H1 (cell line): ENCODE data around the gene SLC8A1. TPM values are rescaled to one million over a fixed set of nuclear protein-coding genes. Genes with fewer than 3 reads are reported as not detected.

Experiments
- CTCF ChIA-PET: fragments of 300-600 bp; sonication (Branson Sonifier 250); formaldehyde crosslinking; loops from one replicate; lab custom pipeline; 2021; ENCODE audit not compliant: partially characterized antibody; lab: Charles Lee
- POLR2A ChIA-PET: fragments of 300-600 bp; sonication (Branson Sonifier 250); formaldehyde crosslinking; loops from one replicate; lab custom pipeline; 2021; ENCODE audit warnings: inconsistent platforms; ENCODE audit not compliant: partially characterized antibody; lab: Charles Lee
- DNase-seq, 2 experiments: peaks; one replicate each; pipeline versions ENCODE4 v3.0.0 to v3.0.0-alpha.2; 2010 to 2022; ENCODE audit warnings: low spot score in 2 of 2, low read depth in 1 of 2, mixed read lengths in 1 of 2
- FAIRE-seq: peaks from 2 replicates; lab custom pipeline; 2011; peaks lifted over from hg19 to GRCh38; lab: Jason Lieb, UNC
- H2AFZ ChIP-seq: 2 replicates; pipeline ENCODE4 v1.8.1; 2012; ENCODE audit warnings: low read length, inconsistent platforms
- H2AK5ac ChIP-seq: 2 replicates; pipeline ENCODE4 v1.6.1; 2013; ENCODE audit warnings: low read depth, low read length
- H2BK120ac ChIP-seq: replicated peaks from 2 replicates; pipeline ENCODE3; 2013; ENCODE audit warnings: low read depth, low read length, inconsistent platforms
- H2BK12ac ChIP-seq: 2 replicates; pipeline ENCODE4 v1.6.1; 2013; ENCODE audit warnings: low read depth, low read length
- H2BK15ac ChIP-seq: 2 replicates; pipeline ENCODE4 v1.6.1; 2013; ENCODE audit warnings: low read length
- H2BK20ac ChIP-seq: 2 replicates; pipeline ENCODE4 v1.6.1; 2013; ENCODE audit warnings: low read length
- H2BK5ac ChIP-seq: 2 replicates; pipeline ENCODE4 v1.6.1; 2013; ENCODE audit warnings: low read depth, low read length
- H3K14ac ChIP-seq: 2 replicates; pipeline ENCODE4 v1.6.1; 2013; ENCODE audit warnings: inconsistent platforms; ENCODE audit not compliant: insufficient read length
- H3K18ac ChIP-seq: 2 replicates; pipeline ENCODE4 v1.6.1; 2013; ENCODE audit warnings: low read length; ENCODE audit errors: extremely low read depth
- H3K23ac ChIP-seq: 2 replicates; pipeline ENCODE4 v1.6.1; 2013; ENCODE audit warnings: inconsistent platforms; ENCODE audit not compliant: insufficient read length
- H3K23me2 ChIP-seq: 2 replicates; pipeline ENCODE4 v1.6.1; 2013; ENCODE audit warnings: low read depth, low read length
- H3K27ac ChIP-seq: 2 replicates; pipeline ENCODE4 v1.6.1; 2011; ENCODE audit warnings: low read depth, low read length, inconsistent platforms
- H3K27me3 ChIP-seq, 4 experiments: replicated peaks in 1 of 4; 1 replicate in 1 of 4; 2 replicates in 3 of 4; pipeline versions ENCODE4 v1.6.1 to v1.8.1; 2011 to 2013; ENCODE audit warnings: low read length in 3 of 4, mild to moderate bottlenecking in 3 of 4, inconsistent platforms in 2 of 4, mixed read lengths in 2 of 4, moderate library complexity in 1 of 4; ENCODE audit not compliant: control insufficient read depth in 3 of 4, insufficient read depth in 3 of 4; ENCODE audit errors: extremely low read depth in 1 of 4
- H3K36me3 ChIP-seq, 4 experiments: 2 replicates each; pipeline versions ENCODE4 v1.6.1 to v1.8.1; 2011 to 2013; ENCODE audit warnings: mild to moderate bottlenecking in 4 of 4, low read length in 3 of 4, moderate library complexity in 2 of 4, control low read depth in 1 of 4, inconsistent platforms in 1 of 4; ENCODE audit not compliant: insufficient read depth in 4 of 4, control insufficient read depth in 2 of 4
- H3K4ac ChIP-seq: replicated peaks from 2 replicates; pipeline ENCODE3; 2013; ENCODE audit warnings: low read length, low read depth, mixed read lengths, inconsistent platforms; ENCODE audit not compliant: insufficient read length
- H3K4me1 ChIP-seq, 4 experiments: replicated peaks in 1 of 4; 1 replicate in 1 of 4; 2 replicates in 3 of 4; pipeline versions ENCODE4 v1.6.1 to v1.8.1; 2011 to 2013; ENCODE audit warnings: low read length in 3 of 4, inconsistent platforms in 2 of 4, mixed read lengths in 1 of 4; ENCODE audit not compliant: insufficient read depth in 4 of 4, control insufficient read depth in 3 of 4
- H3K4me2 ChIP-seq, 2 experiments: 2 replicates each; pipeline versions ENCODE4 v1.6.1 to v1.8.1; 2011 to 2013; ENCODE audit warnings: low read depth in 2 of 2, low read length in 2 of 2, control low read depth in 1 of 2, inconsistent platforms in 1 of 2, mild to moderate bottlenecking in 1 of 2; ENCODE audit not compliant: insufficient read depth in 1 of 2
- H3K4me3 ChIP-seq, 4 experiments: fragments of 200-600, 300-600 bp in 1 of 4; sonication (generic), shearing (Covaris generic), sonication (Bioruptor Twin) in 1 of 4; 2 replicates each; pipeline versions ENCODE4 v1.5.1 to v1.8.1; 2011 to 2016; ENCODE audit warnings: low read length in 4 of 4, low read depth in 3 of 4, control low read depth in 2 of 4, inconsistent platforms in 2 of 4, mild to moderate bottlenecking in 2 of 4, mixed read lengths in 1 of 4, moderate library complexity in 1 of 4; ENCODE audit not compliant: insufficient read depth in 2 of 4; ENCODE audit errors: extremely low read depth in 1 of 4
- H3K56ac ChIP-seq: replicated peaks from 2 replicates; pipeline ENCODE3; 2013; ENCODE audit warnings: low read depth, mild to moderate bottlenecking, mixed read lengths, low read length, inconsistent platforms; ENCODE audit not compliant: insufficient read length
- H3K79me1 ChIP-seq: 2 replicates; pipeline ENCODE4 v1.6.1; 2013; ENCODE audit warnings: low read depth, low read length, control low read depth
- H3K79me2 ChIP-seq, 2 experiments: 2 replicates each; pipeline versions ENCODE4 v1.6.1 to v1.8.1; 2012 to 2013; ENCODE audit warnings: low read length in 2 of 2, mild to moderate bottlenecking in 2 of 2, inconsistent platforms in 1 of 2; ENCODE audit not compliant: insufficient read depth in 2 of 2, control insufficient read depth in 1 of 2
- H3K9ac ChIP-seq, 4 experiments: replicated peaks in 1 of 4; 1 replicate in 1 of 4; 2 replicates in 3 of 4; pipeline versions ENCODE4 v1.6.1 to v1.8.1; 2011 to 2013; ENCODE audit warnings: low read depth in 3 of 4, low read length in 3 of 4, control low read depth in 2 of 4, mild to moderate bottlenecking in 2 of 4, moderate library complexity in 2 of 4, inconsistent platforms in 1 of 4; ENCODE audit errors: extremely low read depth in 1 of 4
- H3K9me3 ChIP-seq, 2 experiments: 2 replicates each; pipeline versions ENCODE4 v1.6.1 to v1.8.1; 2012 to 2013; ENCODE audit warnings: mild to moderate bottlenecking in 2 of 2, moderate library complexity in 2 of 2, control low read depth in 1 of 2, inconsistent platforms in 1 of 2, low read depth in 1 of 2, low read length in 1 of 2, mixed read lengths in 1 of 2; ENCODE audit not compliant: insufficient read depth in 2 of 2
- H4K20me1 ChIP-seq, 2 experiments: replicated peaks in 1 of 2; 2 replicates each; pipeline versions ENCODE3 to v1.8.1; 2011 to 2013; ENCODE audit warnings: inconsistent platforms in 2 of 2, low read length in 2 of 2, mild to moderate bottlenecking in 1 of 2; ENCODE audit not compliant: insufficient read depth in 2 of 2, control insufficient read depth in 1 of 2
- H4K5ac ChIP-seq: 2 replicates; pipeline ENCODE4 v1.6.1; 2013; ENCODE audit warnings: low read length, low read depth, mixed read lengths, inconsistent platforms; ENCODE audit not compliant: insufficient read length
- H4K8ac ChIP-seq: 2 replicates; pipeline ENCODE4 v1.8.0; 2013; ENCODE audit warnings: mild to moderate bottlenecking, moderate library complexity, low read length, inconsistent platforms; ENCODE audit not compliant: insufficient read depth; ENCODE audit errors: extremely low read depth
- H4K91ac ChIP-seq: replicated peaks from 2 replicates; pipeline ENCODE3; 2013; ENCODE audit warnings: low read length, mixed read lengths, inconsistent platforms; ENCODE audit not compliant: insufficient read length
- BACH1 ChIP-seq: IDR thresholded peaks from 2 replicates; pipeline ENCODE4 v1.6.1; 2012; ENCODE audit warnings: low read length, improper control_type of control experiment
- CHD2 ChIP-seq: IDR thresholded peaks from 2 replicates; pipeline ENCODE4 v1.6.1; 2012; ENCODE audit warnings: low read length, improper control_type of control experiment
- EZH2 ChIP-seq: fragments of 200-600 bp; sonication (generic); IDR thresholded peaks from 2 replicates; pipeline ENCODE4 v1.7.1; 2012; ENCODE audit warnings: low read depth, mild to moderate bottlenecking, moderate library complexity, low read length, inconsistent platforms; ENCODE audit not compliant: severe bottlenecking
- HDAC2 ChIP-seq, 2 experiments: fragments of 300-600 bp in 1 of 2; sonication (generic) in 1 of 2; IDR thresholded peaks; 2 replicates each; pipeline ENCODE4 v1.6.1; 2011 to 2012; ENCODE audit warnings: low read depth in 2 of 2, low read length in 2 of 2, mild to moderate bottlenecking in 2 of 2, moderate library complexity in 2 of 2, borderline replicate concordance in 1 of 2, inconsistent platforms in 1 of 2
- KDM4A ChIP-seq: IDR thresholded peaks from one replicate; pipeline ENCODE4 v1.7.1; 2012; ENCODE audit warnings: low read depth, mild to moderate bottlenecking, moderate library complexity, low read length, inconsistent platforms; ENCODE audit not compliant: severe bottlenecking
- SAP30 ChIP-seq: fragments of 300-600 bp; sonication (generic); IDR thresholded peaks from 2 replicates; pipeline ENCODE4 v1.7.1; 2012; ENCODE audit warnings: low read length, moderate library complexity, mild to moderate bottlenecking, inconsistent platforms; ENCODE audit not compliant: insufficient read depth, insufficient replicate concordance
- YY1 ChIP-seq: IDR thresholded peaks from 2 replicates; pipeline ENCODE4 v1.6.1; 2011; ENCODE audit warnings: low read depth, mild to moderate bottlenecking, low read length
- WGBS, 2 experiments: shearing (Covaris generic) in 1 of 2; methylation state at CpG; one replicate each; pipeline versions ENCODE4 v1.1.6 to v1.1.7; 2013 to 2015; ENCODE audit warnings: low lambda C conversion rate in 2 of 2, mixed read lengths in 2 of 2, inconsistent platforms in 1 of 2, low coverage in 1 of 2, missing lambda C conversion rate in 1 of 2; ENCODE audit not compliant: insufficient replicate concordance in 2 of 2, insufficient coverage in 1 of 2, insufficient read length in 1 of 2; ENCODE audit errors: extremely low coverage in 1 of 2, missing lambda C conversion rate in 1 of 2; 5-methylcytosine and 5-hydroxymethylcytosine counted together
- polyA plus RNA-seq, 7 experiments: library from polyadenylated mRNA; depleted of rRNA in 3 of 7; stranded (reverse) in 5 of 7; unstranded in 2 of 7; fragments of >200 nt in 5 of 7; fragments of 200-250 nt in 2 of 7; gene quantifications; 1 replicate in 5 of 7; 2 replicates in 1 of 7; 4 replicates in 1 of 7; pipeline versions ENCODE4 v1.2.1 to v1.2.3, GENCODE V29; 2011 to 2013; ENCODE audit warnings: missing spikeins in 2 of 7, mixed read lengths in 2 of 7
- total RNA-seq: library from RNA; stranded (reverse); fragmentation: NEBNext Ultra II Directional; extraction: Animal tissue kit (Norgen Biotek cat#: 25700); gene quantifications from 2 replicates; pipeline ENCODE4 v1.2.1, GENCODE V29; 2021
- TF ChIP-seq, protein P1 (sequence below): IDR thresholded peaks from 2 replicates; pipeline ENCODE4 v1.6.1; 2012; ENCODE audit warnings: inconsistent platforms

The SLC8A1 gene
- total and polyA plus RNA-seq, 2 of the 8 experiments (the other 6 are each of a cell fraction or from before 2014, with no cell fraction given) = 0.68 to 3.6 TPM

DNA sequence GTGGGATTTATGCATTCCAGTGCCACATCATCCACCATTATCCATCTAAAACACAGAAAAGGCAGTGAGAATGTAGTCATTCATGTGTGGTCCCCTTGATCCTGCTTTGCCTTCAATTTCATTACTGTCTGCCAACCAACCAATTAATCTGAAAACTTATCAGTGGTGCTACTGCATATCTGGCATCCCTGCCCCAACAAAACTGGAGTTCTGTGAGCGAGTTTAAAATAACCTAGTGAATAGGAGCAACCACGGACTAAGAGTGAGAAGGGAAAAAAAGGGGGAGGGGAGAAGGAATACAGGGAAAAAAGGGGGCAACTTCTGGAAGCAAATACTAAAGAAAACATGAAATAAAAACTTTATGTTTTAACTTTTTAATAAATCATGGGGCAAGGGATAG lies 42.2 kb downstream of the SLC8A1 start:
- no peak overlapping the region for H2AFZ ChIP-seq
- H3K23ac ChIP-seq = no peak overlapping the region
- no peak overlapping the region for H4K91ac ChIP-seq
- H2BK120ac ChIP-seq = no peak overlapping the region
- H3K27ac ChIP-seq = no peak overlapping the region
- WGBS, 2 experiments = 85% methylated on average over 2 of the region's 2 CpGs; no CpG with 5 or more reads in 1 of the 2 experiments
- H2BK15ac ChIP-seq = no peak overlapping the region
- H3K23me2 ChIP-seq = no peaks in the 10 kb centered on the region
- ChIA-PET CTCF (no interaction called here), POLR2A (no interaction called here)
- H3K79me1 ChIP-seq = no peaks in the 10 kb centered on the region
- H3K56ac ChIP-seq = no peak overlapping the region
- H4K20me1 ChIP-seq = no peaks in the 10 kb centered on the region
- H3K4me1 ChIP-seq = no peaks in the 10 kb centered on the region
- H2BK12ac ChIP-seq = no peak overlapping the region
- no peak overlapping the region for H4K8ac ChIP-seq
- H3K27me3 ChIP-seq = no peaks in the 10 kb centered on the region
- FAIRE-seq (no peak), DNase-seq (no peak)
- no peak overlapping the region for H4K5ac ChIP-seq
- no peak overlapping the region for H3K4ac ChIP-seq
- no peaks in the 10 kb centered on the region for H3K9me3 ChIP-seq
- no peak overlapping the region for H3K14ac ChIP-seq
- no peak overlapping the region for H2AK5ac ChIP-seq
- H3K4me2 ChIP-seq = no peak overlapping the region
- no peaks in the 10 kb centered on the region for H3K36me3 ChIP-seq
- no peak overlapping the region for H3K9ac ChIP-seq
- no peak overlapping the region for H2BK5ac ChIP-seq
- no peak overlapping the region for H2BK20ac ChIP-seq
- no peaks in the 10 kb centered on the region for H3K79me2 ChIP-seq
- H3K4me3 ChIP-seq = no peak overlapping the region
- H3K18ac ChIP-seq = no peak overlapping the region
- TF ChIP-seq BACH1 = no peak
- TF ChIP-seq EZH2 = no peak
- no peak for TF ChIP-seq KDM4A
- TF ChIP-seq CHD2 = no peak
- TF ChIP-seq, protein P1, sequence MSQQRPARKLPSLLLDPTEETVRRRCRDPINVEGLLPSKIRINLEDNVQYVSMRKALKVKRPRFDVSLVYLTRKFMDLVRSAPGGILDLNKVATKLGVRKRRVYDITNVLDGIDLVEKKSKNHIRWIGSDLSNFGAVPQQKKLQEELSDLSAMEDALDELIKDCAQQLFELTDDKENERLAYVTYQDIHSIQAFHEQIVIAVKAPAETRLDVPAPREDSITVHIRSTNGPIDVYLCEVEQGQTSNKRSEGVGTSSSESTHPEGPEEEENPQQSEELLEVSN = no peak
- no peak for TF ChIP-seq YY1
- no peak for TF ChIP-seq HDAC2 (IDR thresholded peaks at IDR 0.05; ENCODE audit: borderline replicate concordance in 1 of 2, low read depth in 2 of 2, low read length in 2 of 2)
- no peak for TF ChIP-seq SAP30
